H9 (cell line): ENCODE data around the gene SLC10A3. TPM values are rescaled to one million over a fixed set of nuclear protein-coding genes. Genes with fewer than 3 reads are reported as not detected.

Source experiments
- DNase-seq: peaks from one replicate; pipeline ENCODE4 v3.0.0-alpha.2; 2017
- H2AFZ ChIP-seq: one replicate; pipeline ENCODE4 v1.6.1; 2013; ENCODE audit warnings: mild to moderate bottlenecking, low read length, control low read depth, moderate library complexity
- H2AK5ac ChIP-seq: 2 replicates; pipeline ENCODE4 v1.6.1; 2013; ENCODE audit warnings: low read length, control low read depth, mixed read lengths; ENCODE audit not compliant: insufficient read length
- H2BK120ac ChIP-seq: one replicate; pipeline ENCODE4 v1.6.1; 2013; ENCODE audit warnings: low read depth, mild to moderate bottlenecking, low read length, control low read depth, inconsistent platforms; ENCODE audit not compliant: poor library complexity, severe bottlenecking
- H2BK12ac ChIP-seq: 2 replicates; pipeline ENCODE4 v1.6.1; 2013; ENCODE audit warnings: low read length, control low read depth, mixed read lengths, low read depth; ENCODE audit not compliant: insufficient read length
- H2BK15ac ChIP-seq: 2 replicates; pipeline ENCODE4 v1.6.1; 2013; ENCODE audit warnings: low read depth, low read length, control low read depth
- H2BK20ac ChIP-seq: one replicate; pipeline ENCODE4 v1.6.1; 2013; ENCODE audit warnings: low read depth, mild to moderate bottlenecking, low read length, control low read depth, inconsistent platforms; ENCODE audit not compliant: poor library complexity, severe bottlenecking
- H2BK5ac ChIP-seq: 2 replicates; pipeline ENCODE4 v1.6.1; 2013; ENCODE audit warnings: low read length, control low read depth, mixed read lengths; ENCODE audit not compliant: insufficient read length
- H3K14ac ChIP-seq: 2 replicates; pipeline ENCODE4 v1.6.1; 2013; ENCODE audit warnings: low read length, control low read depth; ENCODE audit not compliant: insufficient read depth
- H3K18ac ChIP-seq: 2 replicates; pipeline ENCODE4 v1.6.1; 2013; ENCODE audit warnings: low read depth, mild to moderate bottlenecking, mixed read lengths, low read length, control low read depth; ENCODE audit not compliant: insufficient read length
- H3K23ac ChIP-seq: 2 replicates; pipeline ENCODE4 v1.6.1; 2013; ENCODE audit warnings: low read length, control low read depth, mixed read lengths, low read depth; ENCODE audit not compliant: insufficient read length
- H3K23me2 ChIP-seq: 2 replicates; pipeline ENCODE4 v1.6.1; 2013; ENCODE audit warnings: low read depth, mild to moderate bottlenecking, mixed read lengths, low read length, control low read depth; ENCODE audit not compliant: insufficient read length, poor library complexity, severe bottlenecking
- H3K27ac ChIP-seq: 2 replicates; pipeline ENCODE4 v1.5.1; 2013; ENCODE audit warnings: low read length, control low read depth, mixed read lengths, low read depth; ENCODE audit not compliant: insufficient read length
- H3K27me3 ChIP-seq: 2 replicates; pipeline ENCODE4 v1.6.1; 2013; ENCODE audit warnings: low read length, control low read depth, inconsistent platforms; ENCODE audit not compliant: insufficient read depth
- H3K4ac ChIP-seq: 2 replicates; pipeline ENCODE4 v1.6.1; 2013; ENCODE audit warnings: low read depth, mild to moderate bottlenecking, control low read depth, inconsistent platforms, low read length, moderate library complexity
- H3K4me1 ChIP-seq: 2 replicates; pipeline ENCODE4 v1.6.1; 2013; ENCODE audit warnings: low read length, control low read depth, inconsistent platforms; ENCODE audit not compliant: insufficient read depth
- H3K4me2 ChIP-seq: 2 replicates; pipeline ENCODE4 v1.6.1; 2013; ENCODE audit warnings: low read length, control low read depth, mixed read lengths; ENCODE audit not compliant: insufficient read length, insufficient read depth
- H3K56ac ChIP-seq: 2 replicates; pipeline ENCODE4 v1.6.1; 2013; ENCODE audit warnings: low read depth, mild to moderate bottlenecking, mixed read lengths, low read length, control low read depth; ENCODE audit not compliant: insufficient read length
- H3K79me1 ChIP-seq: 2 replicates; pipeline ENCODE4 v1.6.1; 2013; ENCODE audit warnings: low read depth, mild to moderate bottlenecking, moderate library complexity, low read length, control low read depth, inconsistent platforms; ENCODE audit not compliant: insufficient read depth, poor library complexity, severe bottlenecking
- H3K79me2 ChIP-seq: 2 replicates; pipeline ENCODE4 v1.6.1; 2013; ENCODE audit warnings: low read length, control low read depth, inconsistent platforms; ENCODE audit not compliant: insufficient read depth
- H3K9ac ChIP-seq: 2 replicates; pipeline ENCODE4 v1.6.1; 2013; ENCODE audit warnings: low read length, control low read depth, mixed read lengths; ENCODE audit not compliant: insufficient read length; ENCODE audit errors: extremely low read depth
- H3K9me3 ChIP-seq: one replicate; pipeline ENCODE4 v1.6.1; 2013; ENCODE audit warnings: low read depth, low read length, inconsistent platforms; ENCODE audit not compliant: control insufficient read depth
- H3T11ph ChIP-seq: one replicate; pipeline ENCODE4 v1.6.1; 2013; ENCODE audit warnings: mild to moderate bottlenecking, low read length, control low read depth, inconsistent platforms
- H4K20me1 ChIP-seq: one replicate; pipeline ENCODE4 v1.6.1; 2013; ENCODE audit not compliant: control insufficient read depth, insufficient read length, insufficient read depth
- H4K5ac ChIP-seq: 2 replicates; pipeline ENCODE4 v1.6.1; 2013; ENCODE audit warnings: low read depth, mild to moderate bottlenecking, mixed read lengths, low read length, control low read depth; ENCODE audit not compliant: insufficient read length
- H4K8ac ChIP-seq: replicated peaks from 2 replicates; pipeline ENCODE4 v1.6.1; 2013; ENCODE audit warnings: low read length, control low read depth, mixed read lengths, low read depth; ENCODE audit not compliant: insufficient read length
- H4K91ac ChIP-seq: 2 replicates; pipeline ENCODE4 v1.6.1; 2013; ENCODE audit warnings: low read depth, mild to moderate bottlenecking, moderate library complexity, mixed read lengths, low read length, control low read depth; ENCODE audit not compliant: insufficient read length
- H3K27ac Mint-ChIP-seq, 3 experiments: 2 replicates in 2 of 3; 3 replicates in 1 of 3; pipeline ENCODE4 v1.8.0; 2020 to 2021; ENCODE audit warnings: mixed read lengths in 3 of 3, mild to moderate bottlenecking in 1 of 3, moderate library complexity in 1 of 3
- H3K27me3 Mint-ChIP-seq: 2 replicates; pipeline ENCODE4 v1.8.0; 2021; ENCODE audit warnings: low read depth, mild to moderate bottlenecking, moderate library complexity, mixed read lengths
- H3K36me3 Mint-ChIP-seq, 3 experiments: 2 replicates in 2 of 3; 3 replicates in 1 of 3; pipeline ENCODE4 v1.8.0; 2020 to 2021; ENCODE audit warnings: low read depth in 3 of 3, mixed read lengths in 3 of 3; ENCODE audit not compliant: insufficient read depth in 1 of 3
- H3K4me1 Mint-ChIP-seq, 2 experiments: 2 replicates each; pipeline ENCODE4 v1.8.0; 2020; ENCODE audit warnings: mixed read lengths in 2 of 2
- H3K4me3 Mint-ChIP-seq, 2 experiments: 2 replicates in 1 of 2; 3 replicates in 1 of 2; pipeline ENCODE4 v1.8.0; 2020 to 2021; ENCODE audit warnings: mild to moderate bottlenecking in 2 of 2, mixed read lengths in 2 of 2, moderate library complexity in 1 of 2
- H3K9me3 Mint-ChIP-seq, 2 experiments: 2 replicates in 1 of 2; 3 replicates in 1 of 2; pipeline ENCODE4 v1.8.0; 2020; ENCODE audit warnings: mild to moderate bottlenecking in 2 of 2, mixed read lengths in 2 of 2, moderate library complexity in 1 of 2
- CTCF ChIP-seq: fragments of 200-600 bp; sonication (generic); conservative IDR thresholded peaks from 3 replicates; pipeline ENCODE4 v1.8.0; 2021; ENCODE audit warnings: antibody characterized with exemption, mild to moderate bottlenecking
- WGBS: extraction: QIAGEN DNeasy Blood & Tissue Kit; methylation state at CpG from one replicate; pipeline ENCODE4 v1.1.7; 2013; ENCODE audit warnings: missing lambda C conversion rate, low lambda C conversion rate, mixed read lengths; ENCODE audit not compliant: insufficient read length; ENCODE audit errors: extremely low coverage; 5-methylcytosine and 5-hydroxymethylcytosine counted together
- total RNA-seq: library from RNA; stranded (reverse); gene quantifications from 2 replicates; pipeline ENCODE4 v1.2.1, GENCODE V29; 2021

The SLC10A3 gene
- total RNA-seq, 1 experiment from 2014 or later = 8.8 TPM

DNA sequence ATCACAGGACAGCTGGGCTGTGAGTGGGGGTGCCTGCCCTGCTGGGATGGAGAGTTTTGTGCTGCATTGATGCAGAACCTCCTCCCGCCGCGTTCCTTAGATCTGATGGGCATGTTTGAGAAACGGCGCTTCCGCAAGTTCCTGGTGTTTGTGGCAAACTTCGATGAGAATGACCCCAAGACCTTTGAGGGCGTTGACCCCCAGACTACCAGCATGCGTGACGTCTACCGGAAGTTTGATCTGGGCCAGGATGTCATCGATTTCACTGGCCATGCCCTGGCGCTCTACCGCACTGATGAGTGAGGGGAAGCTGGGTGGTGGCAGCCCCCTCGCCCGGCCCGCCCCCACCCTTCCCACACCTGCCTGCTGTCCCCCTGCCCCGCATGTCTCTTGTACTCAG is 50.6 kb downstream of the SLC10A3 start:
- Histone ChIP-seq H2BK15ac (no peak overlapping the region), H3K27ac (no peak overlapping the region), H4K91ac (no peak overlapping the region), H3K79me2 (peaks cover 2% of the 10 kb centered on the region; the same call in 1 of the 2 replicates), H3K27me3 (no peaks in the 10 kb centered on the region), H2BK12ac (no peak overlapping the region), H2BK120ac (no peak overlapping the region), H4K20me1 (no peaks in the 10 kb centered on the region), H4K8ac (no peak overlapping the region), H3K9ac (no peak overlapping the region), H3K14ac (no peak overlapping the region), H2BK20ac (no peak overlapping the region), H3K18ac (no peak overlapping the region), H3T11ph (no peak overlapping the region), H2AFZ (no peak overlapping the region), H3K23ac (no peak overlapping the region), H3K56ac (no peak overlapping the region), H3K4me1 (no peaks in the 10 kb centered on the region), H3K9me3 (peaks cover 28% of the 10 kb centered on the region), H2AK5ac (no peak overlapping the region), H4K5ac (no peak overlapping the region), H3K4ac (no peak overlapping the region), H3K4me2 (no peak overlapping the region), H2BK5ac (no peak overlapping the region), H3K23me2 (peaks cover 10% of the 10 kb centered on the region), H3K79me1 (no peaks in the 10 kb centered on the region)
- peaks cover 62 to 80% of the 10 kb centered on the region in 2 experiments for H3K9me3 Mint-ChIP-seq
- no peak for DNase-seq
- no peaks in the 10 kb centered on the region for H3K27me3 Mint-ChIP-seq
- no peak overlapping the region for H3K27ac Mint-ChIP-seq
- no CpG with 5 or more reads among the region's 18 CpGs for WGBS
- peaks cover 11 to 15% of the 10 kb centered on the region in 2 experiments for H3K4me1 Mint-ChIP-seq
- peak overlapping the region in 1 of 2 experiments; percentile 17; a peak in 1 of 5 replicates for H3K4me3 Mint-ChIP-seq
- peaks cover 23 to 64% (median 58%) of the 10 kb centered on the region in 3 experiments; a peak in 6 of 7 replicates for H3K36me3 Mint-ChIP-seq
- TF ChIP-seq CTCF = no peak
